K562 (cell line): ENCODE measurements around the gene CLEC17A. TPM values are rescaled to one million over a fixed set of nuclear protein-coding genes. Genes with fewer than 3 reads are reported as not detected.

Experiments
- ARNT ChIP-seq, 2 experiments: fragments of 450-650 bp; IDR thresholded peaks; 2 replicates each; pipeline ENCODE4 v1.6.1; 2016; ENCODE audit warnings: mild to moderate bottlenecking in 1 of 2
- CBFA2T3 ChIP-seq: fragments of 450-650 bp; IDR thresholded peaks from 2 replicates; pipeline ENCODE4 v1.6.1; 2017
- CBFB ChIP-seq: sonication (generic); formaldehyde crosslinking; IDR thresholded peaks from 2 replicates; pipeline ENCODE4 v1.4.0; 2020; ENCODE audit warnings: mild to moderate bottlenecking, missing genetic modification reagents
- ETS1 ChIP-seq: conservative IDR thresholded peaks from 2 replicates; pipeline ENCODE4 v1.6.1; 2011; ENCODE audit warnings: low read depth, mild to moderate bottlenecking, low read length; ENCODE audit not compliant: control insufficient read depth
- GABPB2 ChIP-seq: fragments of 250-450 bp; sonication (Bioruptor Pico); conservative IDR thresholded peaks from 2 replicates; pipeline ENCODE4 v1.5.1; 2021; ENCODE audit warnings: mild to moderate bottlenecking
- NCOA4 ChIP-seq: fragments of 450-650 bp; IDR thresholded peaks from 2 replicates; pipeline ENCODE4 v1.6.1; 2018; ENCODE audit warnings: mild to moderate bottlenecking; ENCODE audit not compliant: partially characterized antibody
- NFE2 ChIP-seq: IDR thresholded peaks from 2 replicates; pipeline ENCODE4 v1.6.1; 2014; ENCODE audit warnings: antibody characterized with exemption, low read depth
- POLR2AphosphoS5 ChIP-seq: IDR thresholded peaks from 2 replicates; pipeline ENCODE4 v1.6.1; 2011; ENCODE audit warnings: mild to moderate bottlenecking, low read depth, low read length, moderate library complexity; ENCODE audit not compliant: control insufficient read depth, insufficient read depth
- PTTG1 ChIP-seq: fragments of 450-650 bp; IDR thresholded peaks from 2 replicates; pipeline ENCODE4 v1.6.1; 2016; ENCODE audit warnings: low read depth, mild to moderate bottlenecking, missing genetic modification characterization, missing compliant biosample characterization
- RCOR1 ChIP-seq, 2 experiments: IDR thresholded peaks; 2 replicates each; pipeline ENCODE4 v1.6.1; 2012; ENCODE audit warnings: low read depth in 2 of 2, low read length in 2 of 2, borderline replicate concordance in 1 of 2, improper control_type of control experiment in 1 of 2
- REST ChIP-seq, 2 experiments: fragments of 450-650 bp; formaldehyde crosslinking in 1 of 2; IDR thresholded peaks; 2 replicates each; pipeline versions ENCODE4 v1.4.0 to v1.6.1; 2014 to 2020; ENCODE audit warnings: mild to moderate bottlenecking in 2 of 2, borderline replicate concordance in 1 of 2, low read depth in 1 of 2
- SAFB ChIP-seq: fragments of 200-400 bp; formaldehyde crosslinking; IDR thresholded peaks from 2 replicates; pipeline ENCODE4 v1.6.1; 2017; ENCODE audit warnings: low read depth, low read length, borderline replicate concordance
- THRA ChIP-seq: fragments of 450-650 bp; IDR thresholded peaks from 2 replicates; pipeline ENCODE4 v1.6.1; 2017; ENCODE audit warnings: mild to moderate bottlenecking, moderate library complexity
- THRAP3 ChIP-seq: fragments of 450-650 bp; IDR thresholded peaks from 2 replicates; pipeline ENCODE4 v1.6.1; 2016; ENCODE audit warnings: mild to moderate bottlenecking, inconsistent platforms, borderline replicate concordance
- ZBTB2 ChIP-seq: fragments of 450-650 bp; IDR thresholded peaks from 2 replicates; pipeline ENCODE4 v1.6.1; 2016; ENCODE audit warnings: antibody characterized with exemption
- ZNF77 ChIP-seq: fragments of 250-450 bp; sonication (Bioruptor Pico); IDR thresholded peaks from 2 replicates; pipeline ENCODE4 v1.5.0; 2020
- polyA plus RNA-seq, 8 experiments: library from polyadenylated mRNA; depleted of rRNA in 4 of 8; stranded (reverse) in 5 of 8; unstranded in 3 of 8; fragments of >200 nt; fragmentation: Nextera tagmentation in 2 of 8; fragmentation: Illumina TruSeq in 1 of 8; extraction: Ambion mirVana in 2 of 8; extraction: Trizol in 1 of 8; gene quantifications; 2 replicates each; pipeline versions ENCODE4 v1.2.1 to v1.2.3, GENCODE V29; 2011 to 2014; ENCODE audit warnings: inconsistent platforms in 1 of 8, missing spikeins in 1 of 8
- total RNA-seq, 7 experiments: library from RNA; depleted of rRNA in 6 of 7; stranded (reverse); fragments of >200 nt in 6 of 7; fragmentation: Illumina TruSeq in 2 of 7; extraction: Trizol in 2 of 7; gene quantifications; 2 replicates each; pipeline versions ENCODE4 v1.2.1 to v1.2.3, GENCODE V29; 2011 to 2021; ENCODE audit warnings: low replicate concordance in 1 of 7

CLEC17A gene
- total and polyA plus RNA-seq, 9 of the 15 experiments (the other 6 are each of a cell fraction or from before 2014, with no cell fraction given): 0.03 TPM; not detected in 8

- TF ChIP-seq NCOA4 (no peak), RCOR1 (IDR thresholded peaks at IDR 0.05; ENCODE audit: borderline replicate concordance in 1 of 2, low read depth in 2 of 2, low read length in 2 of 2) (peak in 1 of 2 experiments; percentile 62; a peak in 1 of 4 replicates), CBFB (CRISPR knock-in tag) (no peak), THRA (no peak), THRAP3 (no peak), CBFA2T3 (no peak), SAFB (no peak; the same call in 1 of the 2 replicates), ARNT (IDR thresholded peaks at IDR 0.05) (no peak), PTTG1 (tag) (no peak), ZNF77 (no peak), POLR2AphosphoS5 (no peak), GABPB2 (CRISPR knock-in tag) (no peak), ETS1 (0 out of 2 replicates have a peak, but pooled peaks have one; percentile 43), NFE2 (peak; percentile 44; the same call in 1 of the 2 replicates), REST (IDR thresholded peaks at IDR 0.05; ENCODE audit: borderline replicate concordance) (peak; percentile 76), REST (CRISPR knock-in tag; IDR thresholded peaks at IDR 0.05; ENCODE audit: low read depth) (no peak), ZBTB2 (no peak)
These were observed 26.2 kb upstream of the CLEC17A start (continued) for GRCh38 chr19:14556662-14557188.
